KMS-11 (cell line): ENCODE results near the gene CTDSP2.

ENCODE experiments used
- H2AFZ ChIP-seq: fragments of 200-600 bp; sonication (generic); 2 replicates; pipeline ENCODE4 v1.6.1; 2016; ENCODE audit warnings: antibody characterized with exemption, mixed run types, low read depth
- H3K27ac ChIP-seq: fragments of 200-600 bp; sonication (generic); 2 replicates; pipeline ENCODE4 v1.6.1; 2016; ENCODE audit warnings: mild to moderate bottlenecking, mixed run types
- H3K27me3 ChIP-seq: fragments of 200-600 bp; sonication (generic); 2 replicates; pipeline ENCODE4 v1.6.1; 2017; ENCODE audit warnings: mild to moderate bottlenecking, low read depth, mixed run types, moderate library complexity; ENCODE audit not compliant: insufficient read depth
- H3K36me3 ChIP-seq: fragments of 200-600 bp; sonication (generic); 2 replicates; pipeline ENCODE4 v1.6.1; 2017; ENCODE audit warnings: mild to moderate bottlenecking, mixed run types; ENCODE audit not compliant: insufficient read depth
- H3K4me1 ChIP-seq: fragments of 200-600 bp; sonication (generic); 2 replicates; pipeline ENCODE4 v1.6.1; 2016; ENCODE audit warnings: mild to moderate bottlenecking, low read depth, mixed run types; ENCODE audit not compliant: poor library complexity, severe bottlenecking
- H3K4me2 ChIP-seq: fragments of 200-600 bp; sonication (generic); 2 replicates; pipeline ENCODE4 v1.7.0; 2016; ENCODE audit warnings: mild to moderate bottlenecking, mixed run types
- H3K4me3 ChIP-seq: fragments of 200-600 bp; sonication (generic); IDR thresholded peaks from 2 replicates; pipeline ENCODE4 v1.6.1; 2017; ENCODE audit warnings: low read depth, low read length, mixed read lengths; ENCODE audit not compliant: insufficient read depth
- H3K79me2 ChIP-seq: fragments of 200-600 bp; sonication (generic); 2 replicates; pipeline ENCODE4 v1.6.1; 2016; ENCODE audit warnings: low read depth, mixed run types; ENCODE audit not compliant: insufficient read depth
- H3K9ac ChIP-seq: fragments of 200-600 bp; sonication (generic); 2 replicates; pipeline ENCODE4 v1.6.1; 2016; ENCODE audit warnings: mild to moderate bottlenecking, mixed run types
- H4K20me1 ChIP-seq: fragments of 200-600 bp; sonication (generic); 2 replicates; pipeline ENCODE4 v1.6.1; 2016; ENCODE audit warnings: mild to moderate bottlenecking, mixed run types; ENCODE audit not compliant: insufficient read depth
- CTCF ChIP-seq: fragments of 200-600 bp; sonication (generic); conservative IDR thresholded peaks from 2 replicates; pipeline ENCODE4 v1.6.1; 2017; ENCODE audit warnings: low read depth, mild to moderate bottlenecking, antibody characterized with exemption, low read length, moderate library complexity, mixed read lengths

Gene CTDSP2

GRCh38 chr12:57846577-57847319 is at the start of gene CTDSP2:
Gene CTDSP2, minus strand, starts transcription at chr12:57846729. Its CDS starts 294 bp downstream, at chr12:57846435.
- no peak for TF ChIP-seq CTCF
- peaks cover 27% of the 10 kb centered on the region for H4K20me1 ChIP-seq

DNA sequence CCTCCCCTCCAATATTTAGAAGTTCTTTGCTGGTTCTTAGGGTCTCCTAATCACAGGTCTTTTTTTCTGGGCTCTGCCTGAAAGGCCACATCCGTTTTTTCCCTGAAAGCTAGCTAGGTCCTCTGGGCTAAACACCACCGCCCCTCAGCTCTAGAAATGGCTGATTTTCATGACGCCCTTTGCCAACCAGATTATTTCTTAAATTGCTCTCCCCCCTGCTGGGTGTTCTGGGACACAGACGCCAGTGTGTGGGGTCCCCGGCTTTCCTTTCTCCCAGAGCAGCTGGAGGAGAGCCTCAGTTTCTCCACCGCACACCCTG is 49.5 kb upstream of the CTDSP2 start:
- H3K27me3 ChIP-seq: no peaks in the 10 kb centered on the region
- peak overlapping the region; percentile 78 for H3K27ac ChIP-seq
- peak overlapping the region; percentile 89 for H2AFZ ChIP-seq
- peak overlapping the region; percentile 76 for H3K9ac ChIP-seq
- TF ChIP-seq CTCF: no peak
- no peaks in the 10 kb centered on the region for H3K36me3 ChIP-seq
- no peaks in the 10 kb centered on the region for H3K79me2 ChIP-seq
- peak overlapping the region; percentile 60 for H3K4me2 ChIP-seq
- no peaks in the 10 kb centered on the region for H4K20me1 ChIP-seq
- peaks cover 88% of the 10 kb centered on the region for H3K4me1 ChIP-seq
- no peak overlapping the region for H3K4me3 ChIP-seq

More at GRCh38 chr12:57846577-57847319, at the start of gene CTDSP2:
- H2AFZ ChIP-seq: peak within 1 kb of the TSS; percentile 91
- H3K4me2 ChIP-seq: peak within 1 kb of the TSS; percentile 76
- peaks cover 48% of the 10 kb centered on the region for H3K79me2 ChIP-seq
- no peaks in the 10 kb centered on the region for H3K27me3 ChIP-seq
- peaks cover 51% of the 10 kb centered on the region for H3K4me1 ChIP-seq
- H3K36me3 ChIP-seq: no peaks in the 10 kb centered on the region
- H3K4me3 ChIP-seq: peak within 1 kb of the TSS; percentile 71
- peak within 1 kb of the TSS; percentile 79 for H3K27ac ChIP-seq
- peak within 1 kb of the TSS; percentile 87 for H3K9ac ChIP-seq

DNA sequence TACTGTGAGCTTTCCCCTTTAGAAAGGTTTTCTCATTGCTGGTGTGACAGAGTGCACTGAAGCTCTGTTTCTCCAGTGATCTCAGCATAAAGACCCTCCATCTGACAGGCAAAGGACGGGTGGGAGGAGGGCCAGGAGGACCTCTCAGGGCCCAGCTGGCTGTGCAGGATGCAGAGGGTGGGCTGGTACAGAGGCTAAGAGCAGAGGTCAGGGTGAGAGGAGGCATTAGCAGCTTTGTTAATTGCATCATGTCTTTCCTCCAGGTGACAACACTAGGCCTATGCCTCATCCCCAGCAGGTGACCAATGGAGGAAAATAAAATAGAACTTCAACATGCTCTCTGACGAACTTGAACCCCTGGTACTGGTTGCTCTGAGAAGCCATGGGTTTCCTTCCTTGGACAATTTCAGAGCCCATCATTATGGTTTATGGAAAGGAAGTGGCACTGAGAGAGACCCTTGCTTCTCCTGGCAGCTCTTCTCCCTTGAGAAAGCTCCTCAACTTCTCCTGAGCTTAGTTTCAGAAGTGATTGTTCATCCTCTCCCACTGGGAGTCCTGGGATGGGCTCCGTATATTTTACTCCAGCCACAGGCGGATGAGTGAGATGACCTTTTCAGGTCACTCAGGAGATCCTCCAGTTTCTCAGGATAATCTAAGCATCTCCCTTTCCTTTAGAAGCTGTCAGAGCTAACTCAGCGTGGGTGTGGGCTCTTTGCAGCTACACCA is 49.0 kb upstream of the CTDSP2 start:
- Histone ChIP-seq H4K20me1 (no peaks in the 10 kb centered on the region), H2AFZ (peak overlapping the region; percentile 89), H3K4me2 (peak overlapping the region; percentile 60), H3K36me3 (no peaks in the 10 kb centered on the region), H3K4me1 (peaks cover 84% of the 10 kb centered on the region), H3K79me2 (no peaks in the 10 kb centered on the region), H3K9ac (peak overlapping the region; percentile 76; the same call in 1 of the 2 replicates), H3K27ac (peak overlapping the region; percentile 78; the same call in 1 of the 2 replicates), H3K4me3 (no peak overlapping the region), H3K27me3 (no peaks in the 10 kb centered on the region)
- no peak for TF ChIP-seq CTCF

DNA sequence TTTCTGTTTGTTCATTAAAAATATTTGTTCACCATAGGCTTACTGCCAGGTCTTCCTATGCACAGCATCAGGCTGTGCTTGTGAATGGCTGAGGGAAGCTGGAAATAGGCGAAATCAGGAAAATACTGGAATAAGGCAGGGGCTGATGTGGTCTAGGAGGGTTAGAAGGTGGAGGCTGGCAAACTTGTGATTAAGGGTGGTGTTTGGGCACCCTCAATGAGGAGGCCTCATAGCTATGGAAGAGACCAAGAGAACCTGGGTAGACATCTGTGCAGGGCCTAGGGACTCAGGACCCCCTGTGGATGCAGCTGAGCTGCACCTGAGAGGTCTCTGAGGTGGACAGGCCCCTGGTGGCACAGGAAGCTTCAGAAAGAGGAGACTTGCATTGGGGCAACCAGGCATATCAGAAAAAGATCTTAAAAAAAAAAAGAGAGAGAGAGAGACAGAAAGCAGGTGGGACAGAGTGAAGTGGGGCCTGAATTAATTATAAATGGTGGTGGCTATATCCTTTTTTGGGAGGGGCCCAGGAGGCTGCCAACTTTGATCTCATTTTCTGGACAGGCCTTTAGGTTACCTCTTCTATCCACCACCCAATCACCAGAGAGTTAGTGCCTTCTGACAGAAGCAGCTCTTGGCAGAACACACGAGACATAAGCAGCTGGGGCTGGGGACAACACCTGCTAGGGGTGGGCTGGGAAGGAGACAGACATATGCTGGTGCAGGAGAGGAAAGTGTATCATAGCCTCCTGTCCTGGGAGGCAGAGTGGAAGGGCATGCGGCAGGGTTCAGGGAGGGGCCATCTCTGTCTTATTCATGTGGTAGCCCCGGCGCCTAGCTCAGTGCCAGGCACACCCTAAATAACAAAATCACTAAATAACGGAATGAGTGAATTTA is 48.1 kb upstream of the CTDSP2 start:
- no peaks in the 10 kb centered on the region for H3K79me2 ChIP-seq
- no peaks in the 10 kb centered on the region for H3K27me3 ChIP-seq
- no peaks in the 10 kb centered on the region for H4K20me1 ChIP-seq
- H3K27ac ChIP-seq: peak overlapping the region; percentile 78
- no peaks in the 10 kb centered on the region for H3K36me3 ChIP-seq
- H3K4me2 ChIP-seq: peak overlapping the region; percentile 60
- no peak for TF ChIP-seq CTCF
- peak overlapping the region; percentile 37; the same call in 1 of the 2 replicates for H3K9ac ChIP-seq
- H2AFZ ChIP-seq: peak overlapping the region; percentile 9
- H3K4me1 ChIP-seq: peaks cover 75% of the 10 kb centered on the region
- peak overlapping the region; percentile 63 for H3K4me3 ChIP-seq
